SK-N-SH (cell line): ENCODE data around the gene TGM4. TPM values are rescaled to one million over a fixed set of nuclear protein-coding genes. Genes with fewer than 3 reads are reported as not detected.

ENCODE experiments used
- CTCF ChIA-PET: fragments of 300-600, 350-600 bp; formaldehyde crosslinking; extraction: SDS; loops from one replicate; lab custom pipeline; 2021; lab: Yijun Ruan, JAX
- POLR2A ChIA-PET: fragments of 350-600 bp; sonication (Branson Sonifier 250); formaldehyde crosslinking; extraction: SDS; loops from one replicate; lab custom pipeline; 2020; ENCODE audit warnings: antibody characterized with exemption, inconsistent platforms; lab: Yijun Ruan, JAX
- DNase-seq: peaks from one replicate; pipeline ENCODE4 v3.0.0; 2012
- H2AFZ ChIP-seq: fragments of 200-600 bp; sonication (generic); 2 replicates; pipeline ENCODE4 v1.8.1; 2016; ENCODE audit warnings: antibody characterized with exemption, mild to moderate bottlenecking, low read depth
- H3F3A ChIP-seq: fragments of 200-600 bp; sonication (generic); replicated peaks from 2 replicates; pipeline ENCODE3; 2016; ENCODE audit warnings: antibody characterized with exemption, mild to moderate bottlenecking; ENCODE audit not compliant: insufficient read depth
- H3K27ac ChIP-seq, 2 experiments: fragments of 200-500 bp in 1 of 2; fragments of 200-600 bp in 1 of 2; sonication (Bioruptor generic) in 1 of 2; sonication (generic), shearing (Covaris generic) in 1 of 2; 2 replicates each; pipeline versions ENCODE4 v1.5.1 to v1.6.1; 2014 to 2016; ENCODE audit warnings: low read depth in 2 of 2, inconsistent platforms in 1 of 2, low read length in 1 of 2, mild to moderate bottlenecking in 1 of 2, mixed read lengths in 1 of 2
- H3K27me3 ChIP-seq: fragments of 200-600 bp; sonication (generic), shearing (Covaris generic); 2 replicates; pipeline ENCODE4 v1.6.1; 2016; ENCODE audit warnings: mixed run types; ENCODE audit not compliant: insufficient read depth
- H3K36me3 ChIP-seq, 2 experiments: fragments of 200-500 bp in 1 of 2; fragments of 200-600 bp in 1 of 2; sonication (Bioruptor generic) in 1 of 2; sonication (generic) in 1 of 2; replicated peaks in 1 of 2; 2 replicates each; pipeline versions ENCODE3 to v1.5.1; 2014 to 2016; ENCODE audit warnings: low read length in 1 of 2, mild to moderate bottlenecking in 1 of 2; ENCODE audit not compliant: insufficient read depth in 2 of 2, control insufficient read depth in 1 of 2
- H3K4me1 ChIP-seq, 2 experiments: fragments of 200-500 bp in 1 of 2; fragments of 200-600 bp in 1 of 2; sonication (Bioruptor generic) in 1 of 2; sonication (generic), shearing (Covaris generic) in 1 of 2; 2 replicates each; pipeline versions ENCODE4 v1.5.1 to v1.6.1; 2014 to 2016; ENCODE audit warnings: low read depth in 1 of 2, low read length in 1 of 2, mixed run types in 1 of 2; ENCODE audit not compliant: insufficient read depth in 2 of 2, control insufficient read depth in 1 of 2
- H3K4me2 ChIP-seq: fragments of 200-600 bp; sonication (generic), shearing (Covaris generic); 2 replicates; pipeline ENCODE4 v1.6.1; 2017; ENCODE audit warnings: mixed run types
- H3K4me3 ChIP-seq, 2 experiments: fragments of 200-500 bp in 1 of 2; fragments of 200-600 bp in 1 of 2; sonication (Bioruptor generic) in 1 of 2; sonication (generic), shearing (Covaris generic) in 1 of 2; 2 replicates each; pipeline versions ENCODE4 v1.5.1 to v1.8.1; 2014 to 2016; ENCODE audit warnings: low read depth in 2 of 2, inconsistent platforms in 1 of 2, low read length in 1 of 2, mild to moderate bottlenecking in 1 of 2, mixed read lengths in 1 of 2, moderate library complexity in 1 of 2
- H3K79me2 ChIP-seq: fragments of 200-600 bp; sonication (generic); 2 replicates; pipeline ENCODE4 v1.8.1; 2017; ENCODE audit warnings: mild to moderate bottlenecking; ENCODE audit not compliant: insufficient read depth
- H3K9ac ChIP-seq: fragments of 200-600 bp; sonication (generic); 2 replicates; pipeline ENCODE4 v1.6.1; 2017; ENCODE audit warnings: mixed run types
- H3K9me2 ChIP-seq: fragments of 200-600 bp; sonication (generic); 2 replicates; pipeline ENCODE4 v1.6.1; 2017; ENCODE audit warnings: mixed run types
- H3K9me3 ChIP-seq: fragments of 200-600 bp; sonication (generic); 2 replicates; pipeline ENCODE4 v1.6.1; 2017; ENCODE audit warnings: mixed run types, mild to moderate bottlenecking, moderate library complexity
- H4K20me1 ChIP-seq: fragments of 200-600 bp; sonication (generic); 2 replicates; pipeline ENCODE4 v1.6.1; 2017; ENCODE audit warnings: mild to moderate bottlenecking, mixed run types; ENCODE audit not compliant: insufficient read depth
- ELF1 ChIP-seq: IDR thresholded peaks from 2 replicates; pipeline ENCODE4 v1.4.0; 2012
- EP300 ChIP-seq, 2 experiments: IDR thresholded peaks; 2 replicates each; pipeline versions ENCODE4 v1.4.0 to v1.6.1; 2012; ENCODE audit warnings: borderline replicate concordance in 1 of 2, low read depth in 1 of 2, low read length in 1 of 2
- FOSL2 ChIP-seq: IDR thresholded peaks from 2 replicates; pipeline ENCODE4 v1.4.0; 2012; ENCODE audit warnings: low read depth, mild to moderate bottlenecking, moderate library complexity, borderline replicate concordance
- FOXJ3 ChIP-seq: sonication (generic); formaldehyde crosslinking; IDR thresholded peaks from 2 replicates; pipeline ENCODE4 v1.5.1; 2020; ENCODE audit warnings: mild to moderate bottlenecking, missing genetic modification reagents
- IRF3 ChIP-seq: fragments of 150-350 bp; IDR thresholded peaks from 2 replicates; pipeline ENCODE4 v1.6.1; 2016; ENCODE audit warnings: mild to moderate bottlenecking, low read depth, low read length
- MAX ChIP-seq: IDR thresholded peaks from 2 replicates; pipeline ENCODE4 v1.4.0; 2012; ENCODE audit warnings: low read depth
- MXI1 ChIP-seq: IDR thresholded peaks from 2 replicates; pipeline ENCODE4 v1.6.1; 2012; ENCODE audit warnings: mild to moderate bottlenecking, low read depth, low read length, improper control_type of control experiment
- NRF1 ChIP-seq: IDR thresholded peaks from 2 replicates; pipeline ENCODE4 v1.6.1; 2012; ENCODE audit warnings: low read depth, mild to moderate bottlenecking, low read length
- PBX3 ChIP-seq: IDR thresholded peaks from 2 replicates; pipeline ENCODE4; 2012
- RCOR1 ChIP-seq: fragments of 150-350 bp; IDR thresholded peaks from 2 replicates; pipeline ENCODE4 v1.6.1; 2017; ENCODE audit warnings: antibody characterized with exemption, low read length
- REST ChIP-seq: IDR thresholded peaks from 2 replicates; pipeline ENCODE4 v1.6.1; 2012; ENCODE audit warnings: mild to moderate bottlenecking, low read depth, low read length, moderate library complexity
- RFX5 ChIP-seq: IDR thresholded peaks from 2 replicates; pipeline ENCODE4 v1.6.1; 2012; ENCODE audit warnings: mild to moderate bottlenecking, improper control_type of control experiment, low read length
- SMC3 ChIP-seq: IDR thresholded peaks from 2 replicates; pipeline ENCODE4 v1.6.1; 2012; ENCODE audit warnings: low read depth, low read length, improper control_type of control experiment
- TCF12 ChIP-seq: IDR thresholded peaks from 2 replicates; pipeline ENCODE4 v1.4.0; 2012
- USF1 ChIP-seq: IDR thresholded peaks from 2 replicates; pipeline ENCODE4 v1.4.0; 2012; ENCODE audit warnings: low read depth, borderline replicate concordance
- WGBS: methylation state at CpG from one replicate; pipeline ENCODE4 v1.1.6; 2017; ENCODE audit warnings: low lambda C conversion rate; 5-methylcytosine and 5-hydroxymethylcytosine counted together
- polyA plus RNA-seq, 3 experiments: library from polyadenylated mRNA; depleted of rRNA; stranded (reverse); fragments of >200 nt; gene quantifications; 2 replicates each; pipeline ENCODE4 v1.2.3, GENCODE V29; 2012

The TGM4 gene
- 0.12 and 0.13 TPM in 2 replicates for polyA plus RNA-seq (2012; rRNA removed)
- polyA plus RNA-seq (2012; cell fraction: cytosol; rRNA removed): 0.06 and 0.18 TPM in 2 replicates
- polyA plus RNA-seq (2012; cell fraction: nucleus; rRNA removed): 0.22 and 0.27 TPM in 2 replicates

GRCh38 chr3:44874308-44874707 lies at the start of gene TGM4:
Gene TGM4 (plus strand): TSS chr3:44874608. CDS start chr3:44874679, 71 bp downstream.
- WGBS: 83% methylated on average over 5 of the region's 5 CpGs
- CTCF ChIA-PET: no interaction called here
- no peak for TF ChIP-seq FOXJ3 (CRISPR knock-in tag)
- TF ChIP-seq, all 33 proteins: peak for 0
- H3K9me3 ChIP-seq: no peaks in the 10 kb centered on the region
- H2AFZ ChIP-seq: no peak within 1 kb of the TSS
- no peak within 1 kb of the TSS for H3K9ac ChIP-seq
- H3K4me2 ChIP-seq: no peak within 1 kb of the TSS
- H3K27me3 ChIP-seq: no peaks in the 10 kb centered on the region
- DNase-seq: no peak
- no peaks in the 10 kb centered on the region for H3K4me1 ChIP-seq
- no peaks in the 10 kb centered on the region for H3F3A ChIP-seq
- POLR2A ChIA-PET: no interaction called here
- H3K9me2 ChIP-seq: no peaks in the 10 kb centered on the region
- H3K36me3 ChIP-seq: no peaks in the 10 kb centered on the region
- H3K79me2 ChIP-seq: no peaks in the 10 kb centered on the region
- H3K4me3 ChIP-seq: no peak within 1 kb of the TSS
- no peak within 1 kb of the TSS for H3K27ac ChIP-seq
- H4K20me1 ChIP-seq: no peaks in the 10 kb centered on the region

- ChIA-PET CTCF (interaction anchor here (0.7 to 1.4 kb wide), 4 partner anchors 8 to 89 kb away, joined by 3 to 6 read pairs (median 4); no protein-coding TSS in a partner anchor), POLR2A (interaction anchor here (0.9 kb wide), 1 partner anchor 315 kb away, joined by 3 read pairs; no protein-coding TSS in a partner anchor)
- Histone ChIP-seq H3K9me3 (no peaks in the 10 kb centered on the region), H3K4me3 (no peak overlapping the region), H3K4me2 (no peak overlapping the region), H3K79me2 (no peaks in the 10 kb centered on the region; the same call in 1 of the 2 replicates), H2AFZ (peak overlapping the region; percentile 78), H3F3A (peaks cover 10% of the 10 kb centered on the region), H3K9me2 (no peaks in the 10 kb centered on the region), H3K27me3 (no peaks in the 10 kb centered on the region), H3K36me3 (peaks cover 15 to 23% of the 10 kb centered on the region in 2 experiments), H4K20me1 (no peaks in the 10 kb centered on the region), H3K9ac (no peak overlapping the region), H3K27ac (peak overlapping the region; percentile 42 to 71), H3K4me1 (peaks cover 7 to 9% of the 10 kb centered on the region in 2 experiments; a peak in 3 of 4 replicates)
- peak; percentile 51 for DNase-seq
- TF ChIP-seq MXI1 (peak; percentile 35; the same call in 1 of the 2 replicates), USF1 (no peak), PBX3 (no peak), RFX5 (no peak), REST (no peak), MAX (0 out of 2 replicates have a peak, but pooled peaks have one; percentile 14), NRF1 (no peak), EP300 (IDR thresholded peaks at IDR 0.05; ENCODE audit: borderline replicate concordance in 1 of 2, low read depth in 1 of 2, low read length in 1 of 2) (peak in 1 of 2 experiments; percentile 34; a peak in 1 of 4 replicates), ELF1 (peak; percentile 87), FOSL2 (peak; percentile 8; the same call in 1 of the 2 replicates), SMC3 (no peak), TCF12 (0 out of 2 replicates have a peak, but pooled peaks have one; percentile 8), IRF3 (no peak), RCOR1 (peak; percentile 68)
- WGBS: 33% methylated on average over 2 of the region's 2 CpGs
Observed at GRCh38 chr3:44825264-44825925, 49.0 kb upstream of the TGM4 start.
